Measurements from ENCODE around the gene TNFSF11. TPM values are rescaled to one million over a fixed set of nuclear protein-coding genes. Genes with fewer than 3 reads are reported as not detected.

Gene TNFSF11
- polyA plus RNA-seq, 3 donors: not detected

DNA sequence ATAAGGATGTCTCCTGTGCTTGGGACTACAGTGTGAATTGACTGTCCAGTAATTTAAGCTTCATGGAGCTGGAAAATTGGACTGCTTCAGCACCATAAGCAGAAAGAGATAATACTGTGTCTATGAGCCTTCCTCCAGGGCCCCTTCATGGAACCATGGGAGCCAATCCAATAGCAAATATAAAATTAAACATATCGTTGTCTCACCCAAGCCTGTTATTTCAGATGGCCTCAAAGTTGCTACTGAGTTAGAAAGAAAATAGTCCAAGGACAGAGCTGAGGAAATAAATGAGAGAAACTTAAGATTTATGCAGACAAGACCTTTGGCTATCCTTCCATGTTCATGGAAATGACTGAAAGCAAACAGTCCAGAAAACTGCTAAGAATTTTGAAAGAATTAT is 57.2 kb downstream of the TNFSF11 start:
- peaks cover 0 to 2% (median 0%) of the 10 kb centered on the region in 3 donors for H3K27me3 Mint-ChIP-seq (ENCODE audit: low read depth in 3 of 3)
- no peaks in the 10 kb centered on the region for H4K20me1 ChIP-seq (ENCODE audit: insufficient read depth, low read length)
- no peaks in the 10 kb centered on the region for H3K27me3 ChIP-seq (ENCODE audit: control insufficient read depth in 2 of 2, insufficient read depth in 2 of 2, low read length in 2 of 2)
- TF ChIP-seq, protein P1, sequence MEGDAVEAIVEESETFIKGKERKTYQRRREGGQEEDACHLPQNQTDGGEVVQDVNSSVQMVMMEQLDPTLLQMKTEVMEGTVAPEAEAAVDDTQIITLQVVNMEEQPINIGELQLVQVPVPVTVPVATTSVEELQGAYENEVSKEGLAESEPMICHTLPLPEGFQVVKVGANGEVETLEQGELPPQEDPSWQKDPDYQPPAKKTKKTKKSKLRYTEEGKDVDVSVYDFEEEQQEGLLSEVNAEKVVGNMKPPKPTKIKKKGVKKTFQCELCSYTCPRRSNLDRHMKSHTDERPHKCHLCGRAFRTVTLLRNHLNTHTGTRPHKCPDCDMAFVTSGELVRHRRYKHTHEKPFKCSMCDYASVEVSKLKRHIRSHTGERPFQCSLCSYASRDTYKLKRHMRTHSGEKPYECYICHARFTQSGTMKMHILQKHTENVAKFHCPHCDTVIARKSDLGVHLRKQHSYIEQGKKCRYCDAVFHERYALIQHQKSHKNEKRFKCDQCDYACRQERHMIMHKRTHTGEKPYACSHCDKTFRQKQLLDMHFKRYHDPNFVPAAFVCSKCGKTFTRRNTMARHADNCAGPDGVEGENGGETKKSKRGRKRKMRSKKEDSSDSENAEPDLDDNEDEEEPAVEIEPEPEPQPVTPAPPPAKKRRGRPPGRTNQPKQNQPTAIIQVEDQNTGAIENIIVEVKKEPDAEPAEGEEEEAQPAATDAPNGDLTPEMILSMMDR (IDR thresholded peaks at IDR 0.05): no peak
- no peaks in the 10 kb centered on the region for H3K4me1 Mint-ChIP-seq
- H3K9ac ChIP-seq (ENCODE audit: insufficient read depth, low read length, poor library complexity, severe bottlenecking): no peak overlapping the region
- H3K36me3 Mint-ChIP-seq: no peaks in the 10 kb centered on the region
- H2AFZ ChIP-seq (ENCODE audit: insufficient read depth, low read depth, low read length, poor library complexity, severe bottlenecking): no peak overlapping the region
- no peak overlapping the region for H3K27ac ChIP-seq (ENCODE audit: low read depth in 1 of 2, low read length in 2 of 2)
- no peak overlapping the region for H3K27ac Mint-ChIP-seq
- H3K36me3 ChIP-seq (replicated peaks in 1 of 2; ENCODE audit: control insufficient read depth in 1 of 2, insufficient read depth in 2 of 2, low read length in 2 of 2): no peaks in the 10 kb centered on the region
- WGBS (ENCODE audit: insufficient coverage): no CpG with 5 or more reads among the region's 1 CpG
- no peak overlapping the region for H3K4me3 Mint-ChIP-seq
- H3K4me2 ChIP-seq (replicated peaks; ENCODE audit: extremely low read depth, low read length, poor library complexity, severe bottlenecking): no peak overlapping the region
- no peaks in the 10 kb centered on the region for H3K4me1 ChIP-seq (ENCODE audit: control insufficient read depth in 1 of 2, insufficient read depth in 2 of 2, low read length in 2 of 2)
- intact Hi-C loops (cut with micrococcal nuclease): no loop called here
- DNase-seq: no peak
- H3K9me3 ChIP-seq (replicated peaks in 1 of 2; ENCODE audit: control insufficient read depth in 1 of 2, insufficient read depth in 1 of 2, low read length in 2 of 2): no peaks in the 10 kb centered on the region
- H3K9me3 Mint-ChIP-seq: no peaks in the 10 kb centered on the region
- no peak overlapping the region for H3K4me3 ChIP-seq (replicated peaks in 1 of 3; ENCODE audit: low read depth in 2 of 3, low read length in 3 of 3)
- no peaks in the 10 kb centered on the region for H3K79me2 ChIP-seq (ENCODE audit: insufficient read depth, low read length)

DNA sequence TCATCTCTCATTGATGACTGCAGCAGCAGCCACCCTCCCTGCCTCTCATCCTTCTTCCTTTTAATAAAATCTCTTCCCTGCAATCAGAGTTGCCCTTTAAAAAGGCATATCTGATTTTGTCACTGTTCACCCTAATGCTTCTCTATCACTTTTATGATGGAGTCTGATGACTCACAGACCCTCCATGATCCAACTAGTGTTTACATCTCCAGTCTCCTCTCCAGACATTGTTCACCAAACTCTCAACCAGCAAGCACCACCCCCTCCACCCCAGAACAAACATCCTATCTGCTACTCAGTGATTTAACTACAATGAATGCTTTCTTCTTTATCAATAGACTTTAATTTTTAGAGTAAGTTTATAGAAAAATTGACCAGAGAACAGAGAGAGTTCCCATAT is 59.5 kb downstream of the TNFSF11 start:
- Histone ChIP-seq H3K27ac (ENCODE audit: low read depth in 1 of 2, low read length in 2 of 2) (no peak overlapping the region), H3K36me3 (replicated peaks in 1 of 2; ENCODE audit: control insufficient read depth in 1 of 2, insufficient read depth in 2 of 2, low read length in 2 of 2) (no peaks in the 10 kb centered on the region), H3K9ac (ENCODE audit: insufficient read depth, low read length, poor library complexity, severe bottlenecking) (no peak overlapping the region), H3K4me3 (replicated peaks in 1 of 3; ENCODE audit: low read depth in 2 of 3, low read length in 3 of 3) (no peak overlapping the region), H3K4me2 (replicated peaks; ENCODE audit: extremely low read depth, low read length, poor library complexity, severe bottlenecking) (no peak overlapping the region), H2AFZ (ENCODE audit: insufficient read depth, low read depth, low read length, poor library complexity, severe bottlenecking) (no peak overlapping the region), H3K79me2 (ENCODE audit: insufficient read depth, low read length) (no peaks in the 10 kb centered on the region), H3K9me3 (replicated peaks in 1 of 2; ENCODE audit: control insufficient read depth in 1 of 2, insufficient read depth in 1 of 2, low read length in 2 of 2) (no peaks in the 10 kb centered on the region), H3K4me1 (ENCODE audit: control insufficient read depth in 1 of 2, insufficient read depth in 2 of 2, low read length in 2 of 2) (no peaks in the 10 kb centered on the region), H3K27me3 (ENCODE audit: control insufficient read depth in 2 of 2, insufficient read depth in 2 of 2, low read length in 2 of 2) (no peaks in the 10 kb centered on the region), H4K20me1 (ENCODE audit: insufficient read depth, low read length) (no peaks in the 10 kb centered on the region)
- intact Hi-C loops (cut with micrococcal nuclease): no loop called here
- DNase-seq: no peak
- Mint-ChIP-seq H3K27me3 (ENCODE audit: low read depth in 3 of 3) (no peaks in the 10 kb centered on the region), H3K4me1 (no peaks in the 10 kb centered on the region), H3K27ac (no peak overlapping the region), H3K36me3 (no peaks in the 10 kb centered on the region), H3K9me3 (peaks cover 0 to 2% (median 0%) of the 10 kb centered on the region in 7 donors), H3K4me3 (no peak overlapping the region)
- TF ChIP-seq, protein P1 (IDR thresholded peaks at IDR 0.05): no peak
